Activated B cell treated with CpG ODN at 0.5 μM for 24 hours (primary cell): Measurements from ENCODE around the gene DLK2. TPM values are rescaled to one million over a fixed set of nuclear protein-coding genes. Genes with fewer than 3 reads are reported as not detected.
A peak's percentile ranks its signal among the peaks of the same experiment; 100 is the strongest.

Experiments
- ATAC-seq: fragments of 200-7000 bp; cut with Tn5 transposase; one replicate; pipeline ENCODE4 v1.10.0; 2021; ENCODE audit warnings: low read depth, mild to moderate bottlenecking, moderate library complexity
- CTCF ChIA-PET: fragments of 350-600 bp; sonication (Branson Sonifier 250); formaldehyde crosslinking; loops from one replicate; lab custom pipeline; 2021; ENCODE audit warnings: antibody characterized with exemption; lab: Charles Lee
- POLR2A ChIA-PET: fragments of 350-600 bp; sonication (Branson Sonifier 250); formaldehyde crosslinking; loops from one replicate; lab custom pipeline; 2021; ENCODE audit warnings: antibody characterized with exemption; lab: Charles Lee
- DNase-seq: peaks from one replicate; pipeline ENCODE4 v3.0.0; 2022
- H3K27ac Mint-ChIP-seq: one replicate; pipeline ENCODE4 v1.8.0; 2020; ENCODE audit warnings: mixed read lengths
- H3K27me3 Mint-ChIP-seq: one replicate; pipeline ENCODE4 v1.8.0; 2021; ENCODE audit warnings: mixed read lengths
- H3K36me3 Mint-ChIP-seq: one replicate; pipeline ENCODE4 v1.8.0; 2021; ENCODE audit warnings: low read depth, mixed read lengths
- H3K4me1 Mint-ChIP-seq: one replicate; pipeline ENCODE4 v1.8.0; 2021; ENCODE audit warnings: mixed read lengths
- H3K4me3 Mint-ChIP-seq: one replicate; pipeline ENCODE4 v1.8.0; 2020; ENCODE audit warnings: mild to moderate bottlenecking, mixed read lengths
- H3K9me3 Mint-ChIP-seq: one replicate; pipeline ENCODE4 v1.8.0; 2020; ENCODE audit warnings: mixed read lengths
- CTCF ChIP-seq: fragments of 200-600 bp; IDR thresholded peaks from one replicate; pipeline ENCODE4 v1.8.0; 2022; ENCODE audit warnings: antibody characterized with exemption, mild to moderate bottlenecking
- intact Hi-C: fragments of 100-400 bp; cut with micrococcal nuclease; formaldehyde crosslinking; loops from one replicate; pipeline ENCODE4 v1.15.1; 2024
- total RNA-seq: library from RNA; stranded (reverse); gene quantifications from 2 replicates; pipeline ENCODE4 v1.2.3, GENCODE V29; 2022

DLK2 gene
- total RNA-seq, 1 donor from 2014 or later: 1.4 TPM

GRCh38 chr6:43488667-43489276 lies 33.4 kb upstream of the DLK2 start:
- Mint-ChIP-seq H3K27ac (no peak overlapping the region), H3K4me1 (no peaks in the 10 kb centered on the region), H3K27me3 (no peaks in the 10 kb centered on the region), H3K9me3 (no peaks in the 10 kb centered on the region), H3K4me3 (no peak overlapping the region), H3K36me3 (peaks cover 43% of the 10 kb centered on the region)
- intact Hi-C loops: no loop called here
- ChIA-PET POLR2A (interaction anchor here (1.9 kb wide), 1 partner anchor 12 kb away, joined by 5 read pairs; the partner anchor contains the start of gene TJAP1), CTCF (interaction anchor here (0.9 to 2.0 kb wide), 2 partner anchors 14 to 18 kb away, joined by 3 to 7 read pairs; no protein-coding TSS in a partner anchor)
- ATAC-seq: no peak
- TF ChIP-seq CTCF: no peak
- no peak for DNase-seq

- ATAC-seq: no peak
- Mint-ChIP-seq H3K4me1 (peaks cover 41% of the 10 kb centered on the region), H3K27ac (no peak overlapping the region), H3K27me3 (no peaks in the 10 kb centered on the region), H3K4me3 (no peak overlapping the region), H3K36me3 (peaks cover 28% of the 10 kb centered on the region), H3K9me3 (no peaks in the 10 kb centered on the region)
- intact Hi-C loops: no loop called here
- ChIA-PET POLR2A (interaction anchor here (0.6 kb wide), 1 partner anchor 290 kb away, joined by 4 read pairs; no protein-coding TSS in a partner anchor), CTCF (no interaction called here)
- no peak for TF ChIP-seq CTCF
- no peak for DNase-seq
These were observed 26.4 kb upstream of the DLK2 start for GRCh38 chr6:43481591-43482236.

- intact Hi-C loops: no loop called here
- no peak for TF ChIP-seq CTCF
- Mint-ChIP-seq H3K27ac (no peak overlapping the region), H3K4me3 (no peak overlapping the region), H3K9me3 (no peaks in the 10 kb centered on the region), H3K4me1 (peaks cover 44% of the 10 kb centered on the region), H3K27me3 (no peaks in the 10 kb centered on the region), H3K36me3 (peaks cover 26% of the 10 kb centered on the region)
- POLR2A ChIA-PET: no interaction called here
- DNase-seq (no peak), ATAC-seq (no peak)
- CTCF ChIA-PET: no interaction called here
These were observed 25.7 kb upstream of the DLK2 start for GRCh38 chr6:43481075-43481474.

- no peaks in the 10 kb centered on the region for H3K9me3 Mint-ChIP-seq
- peak overlapping the region; percentile 94 for H3K27ac Mint-ChIP-seq
- no peaks in the 10 kb centered on the region for H3K27me3 Mint-ChIP-seq
- H3K4me1 Mint-ChIP-seq: peaks cover 42% of the 10 kb centered on the region
- H3K4me3 Mint-ChIP-seq: peak overlapping the region; percentile 96
- ChIA-PET CTCF (interaction anchor here (1.1 to 1.3 kb wide), 3 partner anchors 23 to 28 kb away, joined by 3 to 5 read pairs (median 4); partner anchors contain the start of gene DLK2), POLR2A (interaction anchor here (0.6 to 2.5 kb wide), 23 partner anchors 8 to 787 kb away, joined by 3 to 15 read pairs (median 4); partner anchors contain the start of genes ABCC10, CNPY3, DLK2 and DNPH1)
- TF ChIP-seq CTCF: no peak
- intact Hi-C loops: no loop called here
- H3K36me3 Mint-ChIP-seq: peaks cover 14% of the 10 kb centered on the region
- DNase-seq: no peak
- ATAC-seq: no peak
These were observed 22.6 kb upstream of the DLK2 start for GRCh38 chr6:43478008-43478372.
